ENCODE measurements around the gene DYNC1LI1.

Gene DYNC1LI1

GRCh38 chr3:32601722-32602121, 31.1 kb upstream of the DYNC1LI1 start:
- H3K9ac ChIP-seq (ENCODE audit: low read length) = no peak overlapping the region
- H3K27me3 ChIP-seq (ENCODE audit: control insufficient read depth, insufficient read depth, low read length) = no peaks in the 10 kb centered on the region
- H3K36me3 ChIP-seq (ENCODE audit: control insufficient read depth, low read depth, low read length) = no peaks in the 10 kb centered on the region
- no peak overlapping the region for H3K4me3 ChIP-seq (ENCODE audit: low read length)
- no peaks in the 10 kb centered on the region for H3K9me3 ChIP-seq (ENCODE audit: control insufficient read depth, low read depth, low read length)
- H3K4me1 ChIP-seq (ENCODE audit: control insufficient read depth, low read depth, low read length) = no peaks in the 10 kb centered on the region
- no peak overlapping the region for H3K27ac ChIP-seq (ENCODE audit: low read length)

GRCh38 chr3:32597656-32598055, 27.0 kb upstream of the DYNC1LI1 start:
- Histone ChIP-seq H3K4me3 (ENCODE audit: low read length) (no peak overlapping the region), H3K9ac (ENCODE audit: low read length) (no peak overlapping the region), H3K4me1 (ENCODE audit: control insufficient read depth, low read depth, low read length) (peaks cover 26% of the 10 kb centered on the region), H3K27me3 (ENCODE audit: control insufficient read depth, insufficient read depth, low read length) (peaks cover 9% of the 10 kb centered on the region), H3K36me3 (ENCODE audit: control insufficient read depth, low read depth, low read length) (no peaks in the 10 kb centered on the region), H3K9me3 (ENCODE audit: control insufficient read depth, low read depth, low read length) (no peaks in the 10 kb centered on the region), H3K27ac (ENCODE audit: low read length) (no peak overlapping the region)

- Histone ChIP-seq H3K36me3 (ENCODE audit: control insufficient read depth, low read depth, low read length) (no peaks in the 10 kb centered on the region), H3K27me3 (ENCODE audit: control insufficient read depth, insufficient read depth, low read length) (peaks cover 9% of the 10 kb centered on the region), H3K9me3 (ENCODE audit: control insufficient read depth, low read depth, low read length) (no peaks in the 10 kb centered on the region), H3K4me1 (ENCODE audit: control insufficient read depth, low read depth, low read length) (peaks cover 33% of the 10 kb centered on the region), H3K4me3 (ENCODE audit: low read length) (no peak overlapping the region), H3K9ac (ENCODE audit: low read length) (no peak overlapping the region), H3K27ac (ENCODE audit: low read length) (no peak overlapping the region)
These were observed 26.3 kb upstream of the DYNC1LI1 start for GRCh38 chr3:32596909-32597369.

GRCh38 chr3:32596282-32596908, 25.7 kb upstream of the DYNC1LI1 start:
- Histone ChIP-seq H3K4me3 (ENCODE audit: low read length) (no peak overlapping the region), H3K36me3 (ENCODE audit: control insufficient read depth, low read depth, low read length) (no peaks in the 10 kb centered on the region), H3K9ac (ENCODE audit: low read length) (no peak overlapping the region), H3K4me1 (ENCODE audit: control insufficient read depth, low read depth, low read length) (peaks cover 39% of the 10 kb centered on the region), H3K27me3 (ENCODE audit: control insufficient read depth, insufficient read depth, low read length) (peaks cover 9% of the 10 kb centered on the region), H3K27ac (ENCODE audit: low read length) (no peak overlapping the region), H3K9me3 (ENCODE audit: control insufficient read depth, low read depth, low read length) (no peaks in the 10 kb centered on the region)

GRCh38 chr3:32595323-32595722, 24.7 kb upstream of the DYNC1LI1 start:
- Histone ChIP-seq H3K9ac (ENCODE audit: low read length) (no peak overlapping the region), H3K27me3 (ENCODE audit: control insufficient read depth, insufficient read depth, low read length) (peaks cover 9% of the 10 kb centered on the region), H3K36me3 (ENCODE audit: control insufficient read depth, low read depth, low read length) (no peaks in the 10 kb centered on the region), H3K9me3 (ENCODE audit: control insufficient read depth, low read depth, low read length) (no peaks in the 10 kb centered on the region), H3K4me3 (ENCODE audit: low read length) (no peak overlapping the region), H3K4me1 (ENCODE audit: control insufficient read depth, low read depth, low read length) (peaks cover 40% of the 10 kb centered on the region), H3K27ac (ENCODE audit: low read length) (no peak overlapping the region)

- Histone ChIP-seq H3K9me3 (ENCODE audit: control insufficient read depth, low read depth, low read length) (no peaks in the 10 kb centered on the region), H3K27ac (ENCODE audit: low read length) (no peak overlapping the region), H3K9ac (ENCODE audit: low read length) (no peak overlapping the region), H3K4me3 (ENCODE audit: low read length) (no peak overlapping the region), H3K27me3 (ENCODE audit: control insufficient read depth, insufficient read depth, low read length) (peaks cover 9% of the 10 kb centered on the region), H3K36me3 (ENCODE audit: control insufficient read depth, low read depth, low read length) (no peaks in the 10 kb centered on the region), H3K4me1 (ENCODE audit: control insufficient read depth, low read depth, low read length) (peaks cover 40% of the 10 kb centered on the region)
These were observed 23.4 kb upstream of the DYNC1LI1 start for GRCh38 chr3:32593903-32594525.

GRCh38 chr3:32592696-32593353, 22.2 kb upstream of the DYNC1LI1 start:
- peaks cover 9% of the 10 kb centered on the region for H3K27me3 ChIP-seq (ENCODE audit: control insufficient read depth, insufficient read depth, low read length)
- no peak overlapping the region for H3K9ac ChIP-seq (ENCODE audit: low read length)
- H3K27ac ChIP-seq (ENCODE audit: low read length) = no peak overlapping the region
- peak overlapping the region; percentile 35 for H3K4me3 ChIP-seq (ENCODE audit: low read length)
- H3K36me3 ChIP-seq (ENCODE audit: control insufficient read depth, low read depth, low read length) = no peaks in the 10 kb centered on the region
- H3K4me1 ChIP-seq (ENCODE audit: control insufficient read depth, low read depth, low read length) = peaks cover 40% of the 10 kb centered on the region
- H3K9me3 ChIP-seq (ENCODE audit: control insufficient read depth, low read depth, low read length) = no peaks in the 10 kb centered on the region

- Histone ChIP-seq H3K27ac (ENCODE audit: low read length) (no peak overlapping the region), H3K9me3 (ENCODE audit: control insufficient read depth, low read depth, low read length) (no peaks in the 10 kb centered on the region), H3K27me3 (ENCODE audit: control insufficient read depth, insufficient read depth, low read length) (peaks cover 9% of the 10 kb centered on the region), H3K4me1 (ENCODE audit: control insufficient read depth, low read depth, low read length) (peaks cover 40% of the 10 kb centered on the region), H3K4me3 (ENCODE audit: low read length) (peak overlapping the region; percentile 13), H3K36me3 (ENCODE audit: control insufficient read depth, low read depth, low read length) (no peaks in the 10 kb centered on the region), H3K9ac (ENCODE audit: low read length) (no peak overlapping the region)
These were observed 21.4 kb upstream of the DYNC1LI1 start for GRCh38 chr3:32592011-32592410.

GRCh38 chr3:32591186-32591585, 20.5 kb upstream of the DYNC1LI1 start:
- Histone ChIP-seq H3K27ac (ENCODE audit: low read length) (no peak overlapping the region), H3K4me3 (ENCODE audit: low read length) (no peak overlapping the region), H3K4me1 (ENCODE audit: control insufficient read depth, low read depth, low read length) (peaks cover 40% of the 10 kb centered on the region), H3K9ac (ENCODE audit: low read length) (no peak overlapping the region), H3K27me3 (ENCODE audit: control insufficient read depth, insufficient read depth, low read length) (peaks cover 9% of the 10 kb centered on the region), H3K36me3 (ENCODE audit: control insufficient read depth, low read depth, low read length) (no peaks in the 10 kb centered on the region), H3K9me3 (ENCODE audit: control insufficient read depth, low read depth, low read length) (no peaks in the 10 kb centered on the region)

- H3K4me1 ChIP-seq (ENCODE audit: control insufficient read depth, low read depth, low read length) = peaks cover 1% of the 10 kb centered on the region
- H3K9ac ChIP-seq (ENCODE audit: low read length) = no peak overlapping the region
- H3K9me3 ChIP-seq (ENCODE audit: control insufficient read depth, low read depth, low read length) = no peaks in the 10 kb centered on the region
- H3K27ac ChIP-seq (ENCODE audit: low read length) = no peak overlapping the region
- H3K27me3 ChIP-seq (ENCODE audit: control insufficient read depth, insufficient read depth, low read length) = no peaks in the 10 kb centered on the region
- no peak overlapping the region for H3K4me3 ChIP-seq (ENCODE audit: low read length)
- H3K36me3 ChIP-seq (ENCODE audit: control insufficient read depth, low read depth, low read length) = no peaks in the 10 kb centered on the region
These were observed 15.7 kb upstream of the DYNC1LI1 start for GRCh38 chr3:32586356-32586755.

- Histone ChIP-seq H3K4me3 (ENCODE audit: low read length) (no peak overlapping the region), H3K9me3 (ENCODE audit: control insufficient read depth, low read depth, low read length) (no peaks in the 10 kb centered on the region), H3K9ac (ENCODE audit: low read length) (no peak overlapping the region), H3K27me3 (ENCODE audit: control insufficient read depth, insufficient read depth, low read length) (no peaks in the 10 kb centered on the region), H3K36me3 (ENCODE audit: control insufficient read depth, low read depth, low read length) (no peaks in the 10 kb centered on the region), H3K4me1 (ENCODE audit: control insufficient read depth, low read depth, low read length) (no peaks in the 10 kb centered on the region), H3K27ac (ENCODE audit: low read length) (no peak overlapping the region)
These were observed 14.0 kb upstream of the DYNC1LI1 start for GRCh38 chr3:32584660-32585059.

Data from iPS-18a (cell line).